NCI-H2196 treated with DMSO at 0.1 percent for 48 hours (cell line): ENCODE measurements around the gene FLACC1.
A peak's percentile ranks its signal among the peaks of the same experiment; 100 is the strongest.
"Not testable (repeated sequence)": the region's sequence is repeated elsewhere in the genome, so short reads cannot be mapped to it uniquely, and the experiment has no call there.

ENCODE experiments used
- DNase-seq: peaks from one replicate; lab custom pipeline; 2025; ENCODE audit not compliant: unreplicated experiment; lab: John Stamatoyannopoulos, UW

Gene FLACC1

GRCh38 chr2:201257956-201258665, 99.0 kb downstream of the FLACC1 start:
- DNase-seq, result peak; percentile 45

- no peak for DNase-seq
Observed at GRCh38 chr2:201257381-201257955, 99.7 kb downstream of the FLACC1 start.

DNA sequence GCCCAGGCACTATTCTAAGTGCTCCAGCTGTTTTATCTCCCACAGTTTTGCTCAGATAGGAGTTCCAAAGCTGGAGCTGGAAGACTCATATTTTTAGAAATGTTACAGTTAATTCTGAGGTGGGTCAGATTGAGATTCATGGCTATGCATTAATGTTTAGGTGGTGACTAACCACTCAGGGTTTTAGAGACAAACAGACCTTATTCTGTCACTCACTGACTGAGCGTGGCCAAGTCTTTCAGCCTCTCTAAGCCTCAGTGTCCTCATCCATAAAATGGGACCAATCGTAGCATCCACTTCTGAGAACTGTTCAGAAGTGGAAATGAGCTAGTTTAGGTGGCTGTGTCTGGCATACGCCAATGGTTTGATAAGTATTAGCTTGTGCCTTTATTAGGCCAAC, 101.1 kb downstream of the FLACC1 start:
- DNase-seq, result no peak

DNA sequence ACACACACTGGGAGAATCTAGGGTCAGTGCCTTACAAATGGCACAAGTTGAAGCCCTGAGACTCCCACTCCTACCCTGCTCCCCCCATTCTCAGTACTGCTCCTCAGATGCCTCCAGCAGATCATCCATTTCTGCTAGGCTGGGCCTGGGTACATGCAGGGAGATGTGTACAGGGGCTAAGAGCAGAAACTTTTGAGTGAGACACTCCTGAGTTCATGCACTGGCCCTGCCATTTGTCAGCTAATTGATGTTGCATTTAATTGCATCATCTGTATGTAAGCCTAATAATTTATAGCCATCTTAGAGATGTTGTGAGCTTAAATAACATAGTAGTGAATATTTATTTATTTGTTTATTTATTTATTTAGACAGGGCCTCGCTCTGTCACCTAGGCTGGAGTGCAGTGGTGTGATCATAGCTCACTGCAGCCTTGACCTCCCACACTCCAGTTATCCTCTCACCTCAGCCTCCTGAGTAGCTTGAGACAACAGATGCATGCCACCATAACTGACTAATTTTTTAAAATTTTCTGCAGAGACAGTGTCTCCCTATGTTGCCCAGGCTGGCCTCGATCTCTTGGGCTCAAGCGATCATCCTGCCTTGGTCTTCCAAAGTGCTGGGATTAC, 101.6 kb downstream of the FLACC1 start:
- DNase-seq, result no peak

DNA sequence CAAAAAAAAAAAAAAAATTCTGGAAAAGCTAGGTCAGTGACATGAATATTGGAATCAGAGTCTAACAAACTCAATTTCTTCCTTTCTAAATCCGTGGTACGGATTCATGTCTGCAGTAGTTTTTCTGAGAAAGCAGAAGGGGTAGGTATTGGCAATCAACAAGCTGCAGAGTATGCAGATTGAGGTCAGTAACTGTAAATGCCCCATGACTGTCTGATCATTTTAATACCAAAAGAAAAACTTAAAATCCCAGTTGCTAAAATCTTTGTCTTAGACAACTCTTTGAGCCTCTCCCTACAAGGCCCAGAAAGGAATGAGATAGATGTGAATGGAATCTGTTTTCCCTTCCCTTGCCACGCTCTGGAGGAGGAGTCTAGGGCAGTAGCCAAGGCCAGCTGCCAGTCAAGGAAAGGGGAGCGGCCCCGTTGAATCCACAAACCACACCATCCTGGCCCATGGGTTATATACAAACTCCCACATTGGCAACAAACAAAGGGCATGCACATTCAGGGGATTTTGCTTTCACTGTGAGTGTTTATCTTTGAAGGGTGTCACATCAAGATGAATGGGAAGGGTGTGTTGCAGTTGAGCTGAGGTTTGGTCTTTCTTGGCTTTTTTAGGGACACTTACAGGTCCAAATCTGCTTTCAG, 102.9 kb downstream of the FLACC1 start:
- DNase-seq, result no peak

DNA sequence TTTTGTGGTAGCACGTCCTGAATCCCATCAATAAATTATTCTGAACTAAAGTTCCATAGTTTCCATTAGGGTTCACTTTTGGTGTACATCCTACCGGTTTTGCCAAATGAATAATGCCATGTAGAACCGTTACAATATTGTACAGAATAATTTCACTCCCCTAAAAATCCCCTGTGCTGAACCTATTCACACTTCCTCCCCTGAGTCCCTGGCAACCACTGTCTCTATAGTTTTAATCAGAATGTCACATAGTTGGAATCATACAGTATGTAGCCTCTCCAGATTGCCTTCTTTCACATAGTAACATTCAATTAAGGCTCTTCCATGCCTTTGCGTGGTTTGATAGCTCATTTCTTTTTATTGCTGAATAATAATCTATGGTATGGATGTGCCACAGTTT, 106.4 kb downstream of the FLACC1 start:
- no peak for DNase-seq

GRCh38 chr2:201249889-201250288, 107.3 kb downstream of the FLACC1 start:
- no peak for DNase-seq

- DNase-seq, result no peak
Observed at GRCh38 chr2:201248288-201248844, 108.8 kb downstream of the FLACC1 start.

- no peak for DNase-seq
Observed at GRCh38 chr2:201246280-201246679, 110.9 kb downstream of the FLACC1 start.

DNA sequence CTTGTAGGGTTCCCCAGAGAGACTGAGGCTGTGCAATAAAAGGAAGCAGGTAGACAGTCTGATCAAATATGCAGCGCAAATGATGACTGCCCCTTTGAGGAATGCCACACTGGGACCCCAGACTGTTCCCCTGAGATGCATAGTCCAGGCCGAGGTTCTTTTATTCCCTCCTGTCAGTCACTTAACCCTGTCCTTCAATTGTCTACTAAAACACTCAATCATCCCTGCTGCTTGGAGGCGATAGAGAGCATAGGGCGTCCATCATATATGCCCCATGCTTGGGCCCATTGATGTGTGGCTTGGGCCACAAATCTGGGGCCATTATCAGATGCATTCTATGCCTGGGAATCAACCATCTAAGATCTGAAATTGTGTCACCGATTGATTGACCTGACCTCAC, 112.3 kb downstream of the FLACC1 start:
- no peak for DNase-seq

DNA sequence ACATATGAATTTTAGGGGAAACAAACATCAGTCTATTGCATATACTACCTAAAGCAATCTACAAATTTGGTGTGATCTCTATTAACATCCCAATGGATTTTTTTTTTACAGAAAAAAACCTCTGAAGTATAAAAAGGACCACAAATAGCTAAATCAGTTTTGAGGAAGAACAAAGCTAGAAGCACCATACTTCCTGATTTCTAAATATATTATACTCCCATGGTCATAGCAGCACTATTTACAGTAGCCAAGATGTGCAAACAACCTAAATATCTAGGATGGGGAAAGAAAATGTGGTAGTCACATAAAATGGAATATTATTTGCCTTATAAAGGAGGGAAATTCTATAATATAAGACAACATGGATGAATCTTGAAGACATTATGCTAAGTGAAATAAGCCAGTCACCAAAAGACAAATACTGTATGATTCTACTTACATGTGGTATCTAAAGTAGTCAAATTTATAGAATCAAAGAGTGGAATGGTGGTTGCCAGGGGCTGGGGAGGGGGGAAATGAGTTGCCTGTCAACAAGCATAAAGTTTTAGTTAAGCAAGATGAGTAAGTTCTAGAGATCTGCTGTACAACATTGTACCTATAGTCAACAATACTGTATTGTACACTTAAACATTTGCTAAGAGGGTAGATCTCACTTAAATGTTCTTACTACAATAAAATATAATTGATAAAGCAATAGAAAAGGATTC, 114.4 kb downstream of the FLACC1 start:
- no peak for DNase-seq

DNA sequence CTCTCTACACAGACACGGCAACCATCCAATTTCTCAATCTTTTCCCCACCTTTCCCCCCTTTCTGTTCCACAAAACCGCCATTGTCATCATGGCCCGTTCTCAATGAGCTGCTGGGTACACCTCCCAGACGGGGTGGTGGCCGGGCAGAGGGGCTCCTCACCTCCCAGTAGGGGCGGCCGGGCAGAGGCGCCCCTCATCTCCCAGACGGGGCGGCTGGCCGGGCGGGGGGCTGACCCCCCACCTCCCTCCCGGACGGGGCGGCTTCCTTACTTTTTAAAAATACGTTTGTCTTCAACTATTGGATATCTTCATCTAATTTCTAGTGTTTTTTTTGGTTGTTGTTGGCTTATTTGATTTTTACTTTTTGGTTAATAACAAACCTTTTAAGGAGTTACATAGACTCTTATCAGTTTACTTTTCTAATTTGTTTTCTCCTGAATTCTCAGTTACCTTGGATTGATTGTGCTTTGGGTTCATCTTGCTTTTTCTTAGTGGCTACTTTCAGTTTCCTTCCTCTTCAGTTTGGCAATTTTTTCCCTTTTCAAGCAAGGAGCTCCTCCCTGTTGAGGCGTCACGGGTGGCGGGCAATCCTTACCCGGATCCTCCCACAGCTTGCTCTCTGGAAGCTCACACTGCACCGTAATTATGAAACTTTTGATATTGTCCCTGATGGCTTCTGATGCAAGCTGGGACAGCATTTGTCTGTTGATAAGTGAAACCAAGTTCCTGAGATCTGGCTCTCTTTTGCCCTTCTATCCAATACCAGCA, 117.8 kb downstream of the FLACC1 start:
- DNase-seq, result not testable (repeated sequence)
